T-cell (primary cell): Measurements from ENCODE around the gene MGARP. TPM values are rescaled to one million over a fixed set of nuclear protein-coding genes. Genes with fewer than 3 reads are reported as not detected.

ENCODE experiments used
- ATAC-seq, 4 experiments: fragments of 200-7000 bp in 3 of 4; fragments of 150-1000 bp in 1 of 4; cut with Tn5 transposase; replicated peaks in 1 of 4; 1 replicate in 3 of 4; 2 replicates in 1 of 4; pipeline ENCODE4 v1.10.0; 2021; ENCODE audit warnings: moderate library complexity in 3 of 4, mild to moderate bottlenecking in 2 of 4, moderate number of reproducible peaks in 1 of 4
- CTCF ChIA-PET, 2 donors: fragments of 300-600 bp; sonication (Branson Sonifier 250); formaldehyde crosslinking; loops; one replicate each; lab custom pipeline; 2022; ENCODE audit warnings: antibody characterized with exemption in 2 of 2; lab: Charles Lee
- POLR2A ChIA-PET, 2 donors: fragments of 300-600 bp; sonication (Branson Sonifier 250); formaldehyde crosslinking; loops; one replicate each; lab custom pipeline; 2022; ENCODE audit warnings: antibody characterized with exemption in 2 of 2; lab: Charles Lee
- DNase-seq, 35 experiments: peaks; one replicate each; pipeline versions ENCODE4 v3.0.0 to v3.0.0-alpha.2; 2013 to 2023
- H3K27ac ChIP-seq: one replicate; pipeline ENCODE4 v1.5.1; 2013; ENCODE audit warnings: low read length
- H3K27me3 ChIP-seq, 2 experiments: replicated peaks in 1 of 2; 1 replicate in 1 of 2; 2 replicates in 1 of 2; pipeline versions ENCODE4 v1.6.1 to v1.7.0; 2013; ENCODE audit warnings: low read length in 1 of 2, mixed read lengths in 1 of 2; ENCODE audit not compliant: control insufficient read depth in 2 of 2, insufficient read depth in 2 of 2; ENCODE audit errors: extremely low read depth in 1 of 2
- H3K36me3 ChIP-seq, 2 donors: 1 replicate in 1 of 2; 2 replicates in 1 of 2; pipeline versions ENCODE4 v1.6.1 to v1.7.0; 2013; ENCODE audit warnings: low read length in 1 of 2; ENCODE audit not compliant: control insufficient read depth in 2 of 2, insufficient read depth in 1 of 2; ENCODE audit errors: extremely low read depth in 1 of 2
- H3K4me1 ChIP-seq, 2 experiments: 1 replicate in 1 of 2; 2 replicates in 1 of 2; pipeline versions ENCODE4 v1.6.1 to v1.7.0; 2013; ENCODE audit warnings: low read length in 2 of 2, mixed read lengths in 1 of 2; ENCODE audit not compliant: insufficient read depth in 2 of 2, control insufficient read depth in 1 of 2; ENCODE audit errors: extremely low read depth in 1 of 2
- H3K4me3 ChIP-seq, 2 donors: 1 replicate in 1 of 2; 2 replicates in 1 of 2; pipeline versions ENCODE4 v1.5.1 to v1.7.0; 2013; ENCODE audit warnings: mild to moderate bottlenecking in 2 of 2, low read length in 1 of 2, moderate library complexity in 1 of 2; ENCODE audit not compliant: control insufficient read depth in 1 of 2; ENCODE audit errors: extremely low read depth in 1 of 2
- H3K9me3 ChIP-seq: 2 replicates; pipeline ENCODE4 v1.7.0; 2013
- H3K27ac Mint-ChIP-seq, 2 donors: one replicate each; pipeline ENCODE4 v1.8.0; 2020 to 2021; ENCODE audit warnings: mild to moderate bottlenecking in 2 of 2, mixed read lengths in 2 of 2
- H3K27me3 Mint-ChIP-seq, 2 donors: one replicate each; pipeline ENCODE4 v1.8.0; 2021 to 2022; ENCODE audit warnings: mixed read lengths in 2 of 2
- H3K36me3 Mint-ChIP-seq: one replicate; pipeline ENCODE4 v1.8.0; 2021; ENCODE audit warnings: mixed read lengths
- H3K4me1 Mint-ChIP-seq, 3 donors: one replicate each; pipeline ENCODE4 v1.8.0; 2020 to 2022; ENCODE audit warnings: mixed read lengths in 3 of 3, mild to moderate bottlenecking in 1 of 3
- H3K4me3 Mint-ChIP-seq, 3 donors: one replicate each; pipeline ENCODE4 v1.8.0; 2020 to 2022; ENCODE audit warnings: mild to moderate bottlenecking in 3 of 3, mixed read lengths in 3 of 3, moderate library complexity in 3 of 3
- H3K9me3 Mint-ChIP-seq, 3 donors: one replicate each; pipeline ENCODE4 v1.8.0; 2020 to 2022; ENCODE audit warnings: mixed read lengths in 3 of 3
- WGBS: methylation state at CpG from one replicate; pipeline ENCODE4 v1.1.5; 2013; ENCODE audit warnings: missing lambda C conversion rate; ENCODE audit not compliant: insufficient coverage; 5-methylcytosine and 5-hydroxymethylcytosine counted together
- total RNA-seq, 35 experiments: library from RNA in 6 of 35; stranded (reverse) in 6 of 35; fragments of 120-200 nt in 1 of 35; gene quantifications; one replicate each; pipeline versions ENCODE4 v1.2.1 to v1.2.4 and lab custom pipeline; 2013 to 2026

MGARP gene
- total RNA-seq, 5 donors from 2014 or later (not counting 1 experiment from before 2014, with no cell fraction given) = 0.25 to 0.61 (median 0.39) TPM; not detected in 1

DNA sequence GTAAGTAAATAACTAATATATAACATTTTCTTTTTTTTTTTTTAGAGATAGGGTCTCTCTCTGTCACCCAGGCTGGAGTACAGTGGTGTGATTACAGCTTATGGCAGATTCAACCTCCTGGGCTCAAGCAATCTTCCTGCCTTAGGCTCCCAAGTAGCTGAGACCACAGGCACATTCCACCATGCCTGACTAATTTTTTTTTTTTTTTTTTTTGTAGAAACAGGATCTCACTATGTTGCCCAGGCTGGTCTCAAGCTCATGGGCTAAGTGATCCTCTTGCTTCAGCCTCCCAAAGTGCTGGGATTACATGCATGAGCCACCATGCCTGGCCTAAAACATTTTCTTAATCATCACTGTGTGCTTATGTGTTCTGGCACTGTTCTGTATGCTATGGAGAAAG lies 32.8 kb downstream of the MGARP start:
- ChIA-PET CTCF (no interaction called here), POLR2A (no interaction called here)
- no peaks in the 10 kb centered on the region for H3K4me1 ChIP-seq
- no peaks in the 10 kb centered on the region for H3K27me3 ChIP-seq
- H3K9me3 ChIP-seq = no peaks in the 10 kb centered on the region
- Mint-ChIP-seq H3K27ac (no peak overlapping the region), H3K4me3 (no peak overlapping the region), H3K36me3 (no peaks in the 10 kb centered on the region), H3K9me3 (no peaks in the 10 kb centered on the region), H3K4me1 (no peaks in the 10 kb centered on the region), H3K27me3 (no peaks in the 10 kb centered on the region)
- H3K4me3 ChIP-seq = no peak overlapping the region
- H3K36me3 ChIP-seq = no peaks in the 10 kb centered on the region
- ATAC-seq = no peak
- DNase-seq = no peak
- H3K27ac ChIP-seq = no peak overlapping the region

DNA sequence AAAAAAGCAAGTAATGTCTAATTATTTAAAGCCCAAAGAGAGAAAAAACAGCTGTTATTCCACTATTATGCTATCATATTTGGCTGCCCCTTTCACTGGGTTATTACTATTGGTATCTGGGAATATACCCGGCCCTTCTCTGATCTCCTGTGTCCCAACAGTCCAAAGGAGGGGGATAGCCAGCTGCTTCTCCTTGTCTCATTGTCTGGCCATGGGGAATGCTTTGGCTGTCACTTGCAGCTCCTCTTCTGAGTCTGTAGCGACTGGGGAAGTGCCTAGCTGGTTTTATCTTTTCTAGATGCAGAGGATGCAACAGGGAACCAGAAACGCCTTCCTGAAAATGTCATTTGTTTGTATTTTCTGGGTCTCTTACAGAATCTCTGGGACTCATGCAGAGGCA lies 33.9 kb downstream of the MGARP start:
- no peaks in the 10 kb centered on the region for H3K27me3 ChIP-seq
- no peak overlapping the region for H3K4me3 ChIP-seq
- ChIA-PET POLR2A (no interaction called here), CTCF (no interaction called here)
- Mint-ChIP-seq H3K27me3 (no peaks in the 10 kb centered on the region), H3K4me3 (no peak overlapping the region), H3K36me3 (no peaks in the 10 kb centered on the region), H3K9me3 (no peaks in the 10 kb centered on the region), H3K27ac (no peak overlapping the region), H3K4me1 (no peaks in the 10 kb centered on the region)
- WGBS = 88% methylated on average over 1 of the region's 3 CpGs
- no peak for DNase-seq
- no peak overlapping the region for H3K27ac ChIP-seq
- no peak for ATAC-seq
- H3K36me3 ChIP-seq = no peaks in the 10 kb centered on the region
- no peaks in the 10 kb centered on the region for H3K4me1 ChIP-seq
- no peaks in the 10 kb centered on the region for H3K9me3 ChIP-seq

DNA sequence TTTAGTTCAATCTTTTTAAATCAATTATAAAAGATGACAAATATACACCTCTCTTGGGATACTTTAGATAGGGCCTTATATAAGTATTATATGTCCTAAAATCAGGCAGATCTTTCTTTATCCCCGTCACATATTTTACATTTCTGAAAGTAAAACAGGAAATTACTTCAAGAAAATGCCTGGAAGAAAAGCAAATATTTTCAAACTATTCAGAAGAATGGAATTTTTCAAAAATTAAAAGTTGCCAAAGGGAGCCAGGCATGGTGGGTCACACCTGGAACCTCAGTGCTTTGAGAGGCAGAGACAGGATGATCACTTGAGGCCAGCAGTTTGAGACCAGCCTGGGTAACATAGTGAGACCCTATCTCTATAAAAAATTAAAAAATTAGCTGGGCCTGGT lies 34.4 kb downstream of the MGARP start:
- Histone ChIP-seq H3K36me3 (no peaks in the 10 kb centered on the region), H3K4me3 (no peak overlapping the region), H3K4me1 (no peaks in the 10 kb centered on the region), H3K27me3 (no peaks in the 10 kb centered on the region), H3K9me3 (no peaks in the 10 kb centered on the region), H3K27ac (no peak overlapping the region)
- ChIA-PET POLR2A (no interaction called here), CTCF (no interaction called here)
- Mint-ChIP-seq H3K27ac (no peak overlapping the region), H3K9me3 (no peaks in the 10 kb centered on the region), H3K4me3 (no peak overlapping the region), H3K27me3 (no peaks in the 10 kb centered on the region), H3K4me1 (no peaks in the 10 kb centered on the region), H3K36me3 (no peaks in the 10 kb centered on the region)
- WGBS = no CpG with 5 or more reads among the region's 1 CpG
- ATAC-seq = no peak
- DNase-seq = no peak

DNA sequence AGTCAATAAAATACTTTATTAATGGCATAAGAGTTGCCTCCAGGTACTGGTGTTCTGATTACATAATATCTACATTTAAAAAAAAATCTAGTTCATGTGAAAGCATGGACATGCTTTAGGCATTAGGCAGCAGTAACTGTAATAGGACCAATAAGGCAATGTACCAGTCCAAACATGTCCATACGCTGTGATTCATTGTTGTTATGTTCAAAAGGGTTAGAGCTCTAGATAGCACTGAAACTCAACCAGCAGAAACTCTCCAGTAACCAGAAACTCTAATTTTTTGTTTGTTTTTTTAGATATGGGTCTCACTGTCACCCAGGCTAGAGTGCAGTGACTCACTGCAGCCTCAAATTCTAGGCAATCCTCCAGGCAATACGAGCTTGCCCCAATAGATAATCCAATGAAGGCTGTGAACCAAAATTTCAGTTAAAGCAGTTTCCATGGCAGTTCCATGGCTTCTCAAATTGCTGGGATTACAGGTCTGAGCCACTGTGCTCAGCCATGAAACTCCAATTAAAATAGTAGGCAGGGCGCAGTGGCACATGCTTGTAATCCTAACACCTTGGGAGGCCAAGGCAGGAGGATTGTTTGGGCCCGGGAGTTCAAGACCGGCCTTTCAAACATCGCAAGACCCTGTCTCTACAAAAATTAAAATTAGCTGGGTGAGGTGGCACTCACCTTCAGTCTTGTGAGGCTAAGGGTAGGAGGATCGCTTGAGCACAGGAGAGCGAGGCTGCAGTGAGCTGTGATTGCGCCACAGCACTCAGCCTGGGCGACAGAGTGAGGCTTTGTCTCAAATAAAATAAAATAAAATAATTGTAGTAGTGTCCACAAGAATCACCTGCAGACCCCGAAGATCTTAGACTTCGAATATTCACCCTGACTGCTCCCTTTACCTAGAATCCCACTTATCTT lies 36.3 kb downstream of the MGARP start:
- no peak overlapping the region for H3K4me3 ChIP-seq
- POLR2A ChIA-PET = no interaction called here
- Mint-ChIP-seq H3K27me3 (no peaks in the 10 kb centered on the region), H3K27ac (no peak overlapping the region), H3K36me3 (no peaks in the 10 kb centered on the region), H3K4me1 (peaks cover 0 to 1% (median 0%) of the 10 kb centered on the region in 3 donors), H3K4me3 (no peak overlapping the region), H3K9me3 (peaks cover 0 to 4% (median 0%) of the 10 kb centered on the region in 3 donors)
- no peak overlapping the region for H3K27ac ChIP-seq
- H3K9me3 ChIP-seq = no peaks in the 10 kb centered on the region
- ATAC-seq (no peak), DNase-seq (no peak)
- no peaks in the 10 kb centered on the region for H3K36me3 ChIP-seq
- no peaks in the 10 kb centered on the region for H3K27me3 ChIP-seq
- no peaks in the 10 kb centered on the region for H3K4me1 ChIP-seq
- CTCF ChIA-PET = interaction anchor here in 1 of 2 donors (0.6 to 0.9 kb wide), 2 partner anchors 12 to 413 kb away, joined by 3 to 5 read pairs; no protein-coding TSS in a partner anchor
- 84% methylated on average over 7 of the region's 12 CpGs for WGBS

DNA sequence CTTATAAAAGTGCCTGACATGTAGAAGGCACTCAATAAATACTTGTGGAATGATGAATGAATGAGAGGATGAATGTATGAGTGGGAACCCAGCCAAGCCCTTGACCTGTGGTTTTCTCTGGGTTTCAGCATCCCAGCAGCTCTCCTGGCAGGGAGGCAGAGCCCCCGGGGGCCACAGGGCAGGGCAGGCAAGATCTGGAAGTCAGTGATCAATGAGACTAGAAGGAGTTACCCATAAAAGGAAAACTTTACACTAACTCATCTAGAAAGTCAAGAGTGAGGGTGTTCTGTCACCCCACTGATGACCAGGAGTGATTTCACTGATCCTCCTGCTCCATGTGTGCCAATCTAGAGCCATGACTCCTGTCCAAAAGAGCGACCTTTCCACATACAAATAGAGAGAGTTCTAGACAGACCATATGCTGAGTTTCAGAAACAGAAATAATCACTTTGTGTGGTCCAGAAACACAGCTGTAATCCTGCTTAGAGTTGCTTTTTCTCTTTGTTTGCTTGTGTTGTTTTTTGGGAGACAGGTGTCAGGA lies 37.4 kb downstream of the MGARP start:
- no peak for DNase-seq
- H3K9me3 Mint-ChIP-seq = peaks cover 0 to 4% (median 0%) of the 10 kb centered on the region in 3 donors
- H3K27me3 ChIP-seq = no peaks in the 10 kb centered on the region
- H3K9me3 ChIP-seq = no peaks in the 10 kb centered on the region
- ChIA-PET CTCF (no interaction called here), POLR2A (no interaction called here)
- H3K36me3 ChIP-seq = no peaks in the 10 kb centered on the region
- H3K4me1 Mint-ChIP-seq = peaks cover 0 to 5% (median 5%) of the 10 kb centered on the region in 3 donors
- no peak overlapping the region for H3K4me3 ChIP-seq
- no peaks in the 10 kb centered on the region for H3K27me3 Mint-ChIP-seq
- H3K4me1 ChIP-seq = no peaks in the 10 kb centered on the region
- WGBS = no CpG with 5 or more reads among the region's 2 CpGs
- H3K27ac ChIP-seq = no peak overlapping the region
- H3K36me3 Mint-ChIP-seq = no peaks in the 10 kb centered on the region
- H3K27ac Mint-ChIP-seq = no peak overlapping the region
- H3K4me3 Mint-ChIP-seq = no peak overlapping the region
- ATAC-seq = no peak

DNA sequence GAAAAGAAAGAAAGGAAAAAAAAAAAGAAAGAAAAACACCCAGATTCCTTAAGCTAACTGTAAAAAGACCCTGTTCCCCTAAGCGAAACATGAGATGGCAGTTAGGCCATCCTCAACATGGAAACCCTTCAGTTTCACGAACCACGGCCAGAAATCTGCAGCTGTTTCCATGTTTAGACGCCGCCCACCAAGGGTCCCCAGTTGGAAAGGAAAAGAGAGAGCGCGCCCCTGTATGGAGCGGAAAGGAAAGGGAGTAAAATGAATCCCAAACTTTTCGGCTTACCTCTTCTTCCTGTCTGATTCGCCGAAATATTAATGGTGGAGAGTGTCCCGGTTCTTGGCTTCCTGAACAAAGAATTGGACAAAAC lies 38.3 kb downstream of the MGARP start:
- POLR2A ChIA-PET = no interaction called here
- no peak overlapping the region for H3K4me3 Mint-ChIP-seq
- CTCF ChIA-PET = no interaction called here

More for the DNA sequence above, 38.3 kb downstream of the MGARP start:
- Mint-ChIP-seq H3K27ac (no peak overlapping the region), H3K27me3 (no peaks in the 10 kb centered on the region), H3K9me3 (peaks cover 0 to 4% (median 0%) of the 10 kb centered on the region in 3 donors), H3K36me3 (no peaks in the 10 kb centered on the region), H3K4me1 (peaks cover 0 to 8% (median 7%) of the 10 kb centered on the region in 3 donors)
- DNase-seq (no peak), ATAC-seq (no peak)
- Histone ChIP-seq H3K27ac (no peak overlapping the region), H3K27me3 (no peaks in the 10 kb centered on the region), H3K36me3 (no peaks in the 10 kb centered on the region), H3K9me3 (no peaks in the 10 kb centered on the region), H3K4me1 (no peaks in the 10 kb centered on the region), H3K4me3 (no peak overlapping the region)
- WGBS = 96% methylated on average over 5 of the region's 12 CpGs
